ENCODE results near the gene NUP50. TPM values are rescaled to one million over a fixed set of nuclear protein-coding genes. Genes with fewer than 3 reads are reported as not detected.

NUP50 gene
- total RNA-seq, 1 donor from 2014 or later: 76.9 TPM

GRCh38 chr22:45155050-45155840, 8.5 kb upstream of the NUP50 start:
- H3K27me3 ChIP-seq: no peaks in the 10 kb centered on the region
- peaks cover 26% of the 10 kb centered on the region for H3K4me1 ChIP-seq
- H3K36me3 ChIP-seq: peaks cover 0 to 15% of the 10 kb centered on the region in 2 donors
- intact Hi-C loops (cut with DNase I): loop anchor here (5.0 kb wide), 1 partner anchor 1328 kb away; no protein-coding TSS in a partner anchor
- no peak overlapping the region for H3K27ac ChIP-seq
- TF ChIP-seq CTCF (IDR thresholded peaks at IDR 0.05) (no peak), POLR2A (IDR thresholded peaks at IDR 0.05) (no peak), POLR2AphosphoS5 (IDR thresholded peaks at IDR 0.05; ENCODE audit: insufficient read depth in 1 of 2, low read depth in 1 of 2) (no peak)
- no peaks in the 10 kb centered on the region for H3K9me3 ChIP-seq
- DNase-seq (ENCODE audit: extremely low spot score in 2 of 2): no peak
- H3K4me3 ChIP-seq: no peak overlapping the region

- H3K27me3 ChIP-seq: no peaks in the 10 kb centered on the region
- H3K4me3 ChIP-seq: no peak overlapping the region
- peak overlapping the region; percentile 33 for H3K27ac ChIP-seq
- DNase-seq (ENCODE audit: extremely low spot score in 2 of 2): no peak
- no peaks in the 10 kb centered on the region for H3K9me3 ChIP-seq
- TF ChIP-seq POLR2AphosphoS5 (IDR thresholded peaks at IDR 0.05; ENCODE audit: insufficient read depth in 1 of 2, low read depth in 1 of 2) (no peak), POLR2A (IDR thresholded peaks at IDR 0.05) (no peak), CTCF (IDR thresholded peaks at IDR 0.05) (no peak)
- peaks cover 50% of the 10 kb centered on the region for H3K4me1 ChIP-seq
- H3K36me3 ChIP-seq: peaks cover 0 to 9% of the 10 kb centered on the region in 2 donors
- intact Hi-C loops (cut with DNase I): loop anchor here (5.0 kb wide), 1 partner anchor 1331 kb away; no protein-coding TSS in a partner anchor
Observed at GRCh38 chr22:45157907-45158306, 5.8 kb upstream of the NUP50 start.

GRCh38 chr22:45159652-45160462, 3.9 kb upstream of the NUP50 start:
- peak in 1 of 2 donors; percentile 48 for TF ChIP-seq POLR2AphosphoS5 (IDR thresholded peaks at IDR 0.05; ENCODE audit: insufficient read depth in 1 of 2, low read depth in 1 of 2)
- no peak for TF ChIP-seq POLR2A (IDR thresholded peaks at IDR 0.05)
- TF ChIP-seq CTCF (IDR thresholded peaks at IDR 0.05): no peak
- H3K4me3 ChIP-seq: no peak overlapping the region
- DNase-seq (ENCODE audit: extremely low spot score in 2 of 2): no peak
- H3K9me3 ChIP-seq: no peaks in the 10 kb centered on the region
- intact Hi-C loops (cut with DNase I): loop anchor here (5.0 kb wide), 1 partner anchor 1333 kb away; no protein-coding TSS in a partner anchor
- H3K27ac ChIP-seq: peak overlapping the region; percentile 65
- H3K4me1 ChIP-seq: peaks cover 55% of the 10 kb centered on the region
- peaks cover 0 to 9% of the 10 kb centered on the region in 2 donors for H3K36me3 ChIP-seq
- no peaks in the 10 kb centered on the region for H3K27me3 ChIP-seq

GRCh38 chr22:45162531-45162930, 1.2 kb upstream of the NUP50 start:
- TF ChIP-seq POLR2AphosphoS5 (IDR thresholded peaks at IDR 0.05; ENCODE audit: insufficient read depth in 1 of 2, low read depth in 1 of 2) (no peak), POLR2A (IDR thresholded peaks at IDR 0.05) (no peak), CTCF (IDR thresholded peaks at IDR 0.05) (no peak)
- H3K27ac ChIP-seq: peak overlapping the region; percentile 94
- H3K4me1 ChIP-seq: peaks cover 73% of the 10 kb centered on the region
- H3K4me3 ChIP-seq: peak overlapping the region; percentile 93 to 95
- intact Hi-C loops (cut with DNase I): no loop called here
- no peak for DNase-seq (ENCODE audit: extremely low spot score in 2 of 2)
- H3K9me3 ChIP-seq: no peaks in the 10 kb centered on the region
- H3K27me3 ChIP-seq: no peaks in the 10 kb centered on the region
- H3K36me3 ChIP-seq: peaks cover 0 to 5% of the 10 kb centered on the region in 2 donors

All from vagina (tissue), 2 donors.